Heart left ventricle (tissue), 13 donors: ENCODE measurements around the gene SHISA9.

Experiments used
- POLR2A ChIP-seq, 2 donors: fragments of 450-650 bp; IDR thresholded peaks; one replicate each; pipeline ENCODE4 v1.6.1; 2017; ENCODE audit warnings: antibody characterized with exemption in 2 of 2, mild to moderate bottlenecking in 2 of 2, moderate library complexity in 2 of 2
- TF ChIP-seq, protein P1 (sequence below), 12 donors: fragments of 200-600 bp; sonication (generic) in 4 of 12; IDR thresholded peaks; one replicate each; pipeline versions ENCODE4 v1.5.0 to v1.8.0; 2018 to 2022; ENCODE audit warnings: antibody characterized with exemption in 12 of 12, mild to moderate bottlenecking in 5 of 12
- donor health status: ischemic (EF 13 %, LVEDD 7.1; RV severe dilation, severe dysfunction).
- donor health status: DM: no; HTN: yes; CAD: no.
- donor health status: DM: no; HTN: no; CAD: no.
- donor health status: ischemic (EF 25% LVEDD 6.9; RV normal size, moderate dysfunction).
- donor health status: ischemic (EF 25% LVEDD 5.7; RV mildly dilated, moderate dysfunction).
- donor health status: ischemic (EF 35%, LVEDD 5.7; RV mildly dilated, moderate dysfunction).
- donor health status: nonischemic (EF 11% LVEDD 7.7; RV severe dilation, severe dysfunction).
- donor health status: DM: yes; HTN: yes; CAD: no.
- donor health status: PGD.
- donor health status: ischemic (EF 29% LVEDD 5.4; RV normal size, mild dysfunction).
- donor health status: nonischemic (EF 23%, LVEDD 6.1; RV moderate dilation, normal function).

DNA sequence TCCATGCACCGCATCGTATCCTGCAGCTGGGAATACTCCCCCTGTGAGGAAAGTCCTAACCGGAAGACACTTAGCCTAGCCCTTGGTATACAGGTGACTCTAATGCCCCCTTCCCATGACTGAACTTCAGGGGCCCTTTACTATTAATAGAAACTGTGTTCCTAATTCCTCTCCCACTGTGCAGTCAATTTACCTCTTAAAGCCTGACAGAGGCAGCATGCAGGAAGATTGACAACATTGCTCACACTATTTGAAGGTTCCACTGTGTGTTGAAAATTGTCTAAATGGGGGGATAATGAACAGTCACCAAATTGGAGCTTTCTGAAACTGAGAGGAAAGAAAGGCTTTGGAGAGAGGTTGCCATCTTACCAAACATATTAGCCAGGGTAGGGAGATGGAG lies 222.6 kb downstream of the SHISA9 start:
- TF ChIP-seq, protein P1, sequence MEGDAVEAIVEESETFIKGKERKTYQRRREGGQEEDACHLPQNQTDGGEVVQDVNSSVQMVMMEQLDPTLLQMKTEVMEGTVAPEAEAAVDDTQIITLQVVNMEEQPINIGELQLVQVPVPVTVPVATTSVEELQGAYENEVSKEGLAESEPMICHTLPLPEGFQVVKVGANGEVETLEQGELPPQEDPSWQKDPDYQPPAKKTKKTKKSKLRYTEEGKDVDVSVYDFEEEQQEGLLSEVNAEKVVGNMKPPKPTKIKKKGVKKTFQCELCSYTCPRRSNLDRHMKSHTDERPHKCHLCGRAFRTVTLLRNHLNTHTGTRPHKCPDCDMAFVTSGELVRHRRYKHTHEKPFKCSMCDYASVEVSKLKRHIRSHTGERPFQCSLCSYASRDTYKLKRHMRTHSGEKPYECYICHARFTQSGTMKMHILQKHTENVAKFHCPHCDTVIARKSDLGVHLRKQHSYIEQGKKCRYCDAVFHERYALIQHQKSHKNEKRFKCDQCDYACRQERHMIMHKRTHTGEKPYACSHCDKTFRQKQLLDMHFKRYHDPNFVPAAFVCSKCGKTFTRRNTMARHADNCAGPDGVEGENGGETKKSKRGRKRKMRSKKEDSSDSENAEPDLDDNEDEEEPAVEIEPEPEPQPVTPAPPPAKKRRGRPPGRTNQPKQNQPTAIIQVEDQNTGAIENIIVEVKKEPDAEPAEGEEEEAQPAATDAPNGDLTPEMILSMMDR (IDR thresholded peaks at IDR 0.05), result no peak
- TF ChIP-seq POLR2A (IDR thresholded peaks at IDR 0.05), result no peak
